NCI-H2196 (cell line): ENCODE results near the gene PRR27.

Source experiments
- DNase-seq: peaks from one replicate; lab custom pipeline; 2025; ENCODE audit not compliant: unreplicated experiment; lab: John Stamatoyannopoulos, UW

The PRR27 gene

DNA sequence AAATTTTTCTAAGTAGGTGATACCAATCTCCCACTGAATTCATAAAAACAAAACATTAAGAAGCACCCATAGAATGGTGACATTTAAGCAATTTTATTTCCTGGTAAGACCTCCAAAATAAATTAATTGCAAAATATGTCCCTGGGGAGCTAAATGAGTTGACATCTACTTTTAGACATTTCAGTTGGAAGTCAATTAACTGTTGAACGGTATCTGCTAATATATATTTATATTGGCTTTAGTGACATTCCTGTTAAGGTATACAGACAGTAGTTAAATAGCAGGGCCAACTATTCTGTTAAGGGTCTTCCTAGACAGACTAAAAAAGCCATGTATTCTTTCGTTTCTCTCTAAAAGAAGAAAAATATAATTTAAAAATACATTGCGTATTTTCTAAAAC is at the start of gene PRR27:
TSS of gene PRR27 (plus strand) at position 301 of the 400 bp plus-strand sequence. CDS start 139 bp downstream, outside the sequence.
- DNase-seq, result no peak

GRCh38 chr4:70110917-70111316 is 43.1 kb upstream of the PRR27 start:
- no peak for DNase-seq

- DNase-seq, result no peak
Measured at GRCh38 chr4:70113656-70114055, 40.4 kb upstream of the PRR27 start.

- DNase-seq, result no peak
Measured at GRCh38 chr4:70114096-70114495, 39.9 kb upstream of the PRR27 start.

GRCh38 chr4:70120323-70120722 is 33.7 kb upstream of the PRR27 start:
- DNase-seq, result no peak

- no peak for DNase-seq
Measured at GRCh38 chr4:70133473-70133872, 20.6 kb upstream of the PRR27 start.

GRCh38 chr4:70138751-70139150 is 15.3 kb upstream of the PRR27 start:
- no peak for DNase-seq

GRCh38 chr4:70151271-70151670 is 2.8 kb upstream of the PRR27 start:
- no peak for DNase-seq

DNA sequence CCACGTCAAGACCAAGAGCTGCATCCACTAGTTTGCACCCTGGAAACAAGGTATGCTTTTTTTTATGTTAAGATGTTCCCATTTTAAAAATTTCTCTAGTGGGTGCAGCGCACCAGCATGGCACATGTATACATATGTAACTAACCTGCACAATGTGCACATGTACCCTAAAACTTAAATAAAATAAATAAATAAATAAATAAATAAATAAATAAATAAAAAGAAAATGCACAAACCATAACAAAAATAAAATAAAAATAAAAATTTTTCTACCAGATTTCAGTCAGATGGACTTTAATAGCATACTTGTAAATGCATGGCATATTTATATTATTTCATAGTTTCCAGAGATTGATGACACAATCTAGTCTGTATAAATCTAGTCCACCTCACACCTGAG is 1.9 kb upstream of the PRR27 start:
- no peak for DNase-seq

GRCh38 chr4:70158576-70158975 is 4.5 kb downstream of the PRR27 start:
- no peak for DNase-seq

GRCh38 chr4:70177090-70177489 is 23.1 kb downstream of the PRR27 start:
- no peak for DNase-seq

DNA sequence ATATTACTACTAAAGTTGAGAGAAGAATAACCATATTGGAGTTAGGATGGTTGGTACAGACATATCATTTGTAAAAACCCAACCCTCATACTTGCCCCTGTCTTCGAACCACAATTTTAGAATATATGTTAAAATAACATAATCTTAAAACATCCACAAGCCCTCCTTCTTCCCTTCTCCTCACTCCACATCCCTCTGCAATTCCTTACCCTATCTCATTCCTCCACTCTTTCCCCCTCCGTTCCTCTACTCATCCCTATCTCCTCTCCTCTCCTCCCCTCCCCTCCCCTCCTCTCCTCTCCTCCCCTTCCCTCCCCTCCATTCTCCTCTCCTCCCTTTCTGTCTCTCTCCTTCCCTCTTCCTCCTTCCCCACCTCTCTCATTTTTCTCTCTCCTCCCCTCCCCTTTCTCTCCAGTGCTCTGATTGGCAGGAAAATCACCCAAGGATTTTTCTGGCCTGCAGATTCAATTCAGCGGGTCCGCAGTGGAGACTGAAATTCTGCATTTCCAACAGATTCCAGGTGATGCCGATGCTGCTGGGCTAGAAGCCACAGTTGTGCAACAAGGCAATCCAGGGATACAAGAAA is 24.1 kb downstream of the PRR27 start:
- no peak for DNase-seq

GRCh38 chr4:70179811-70180210 is 25.8 kb downstream of the PRR27 start:
- DNase-seq, result no peak

- no peak for DNase-seq
Measured at GRCh38 chr4:70181864-70182263, 27.8 kb downstream of the PRR27 start.

DNA sequence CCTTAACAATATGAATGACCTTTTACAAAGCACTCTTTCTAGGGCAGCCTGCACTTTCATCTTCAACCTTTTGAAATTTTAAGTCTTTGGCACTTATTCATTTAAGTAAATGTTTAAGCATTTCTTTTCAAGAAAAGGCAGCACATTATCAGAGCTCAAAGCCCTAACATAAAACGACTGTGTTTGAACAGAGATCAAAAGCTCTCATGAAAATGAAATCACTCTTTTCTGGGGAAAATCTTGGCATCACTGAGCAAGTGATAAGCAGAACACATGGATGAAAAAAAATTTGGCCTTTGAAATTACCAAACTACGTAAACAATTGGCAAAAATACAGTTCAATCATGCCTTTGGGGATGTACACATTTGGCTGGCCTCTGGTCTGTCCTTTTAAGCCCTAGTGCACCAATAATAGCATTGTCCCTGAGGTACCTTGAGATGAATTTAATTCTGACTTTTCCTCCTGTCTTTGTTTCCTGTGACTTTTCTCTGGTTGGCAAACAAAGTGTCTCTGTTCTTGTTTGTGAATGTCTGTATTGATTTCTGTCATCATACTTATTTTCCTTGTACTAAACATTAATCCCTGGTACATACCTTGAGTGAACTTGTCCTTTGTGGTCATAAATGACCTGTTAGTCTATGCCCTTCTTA is 28.6 kb downstream of the PRR27 start:
- DNase-seq, result no peak

DNA sequence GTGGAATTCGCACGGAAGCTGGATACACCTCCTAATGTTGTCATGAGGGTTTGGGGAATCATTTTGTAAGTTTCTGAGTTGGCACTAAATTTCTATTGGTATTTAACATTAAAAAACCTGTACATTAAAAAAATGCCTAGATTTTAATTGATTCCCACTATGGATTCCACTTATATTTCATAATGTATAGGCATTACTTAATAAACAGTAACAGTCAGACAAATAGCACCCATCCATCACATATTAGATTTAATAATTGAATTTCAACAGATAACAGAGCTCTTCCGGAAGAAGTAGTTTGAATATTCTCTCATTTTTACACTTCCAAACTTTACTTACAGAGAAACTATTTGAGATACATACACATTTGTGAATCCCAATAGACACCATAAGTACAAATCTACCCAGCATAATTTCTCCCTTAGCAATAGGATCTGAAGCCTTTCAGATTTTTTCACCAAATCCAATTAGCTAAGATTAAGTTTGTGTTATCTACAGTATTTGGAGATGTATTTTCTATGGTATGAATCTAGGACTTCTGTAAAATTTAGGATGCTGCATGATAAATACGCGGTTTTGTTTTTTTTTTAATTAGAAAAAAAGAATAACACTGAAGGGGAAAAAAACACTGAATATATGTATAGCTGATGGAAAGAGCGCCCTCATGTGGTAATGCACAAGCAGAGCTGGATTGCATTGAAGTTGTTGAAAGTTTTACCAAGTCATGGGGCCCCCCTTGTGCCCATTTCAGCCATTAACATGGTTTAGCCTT is 29.3 kb downstream of the PRR27 start:
- no peak for DNase-seq

GRCh38 chr4:70183940-70184246 is 29.9 kb downstream of the PRR27 start:
- no peak for DNase-seq

GRCh38 chr4:70187216-70187615 is 33.2 kb downstream of the PRR27 start:
- DNase-seq, result no peak

DNA sequence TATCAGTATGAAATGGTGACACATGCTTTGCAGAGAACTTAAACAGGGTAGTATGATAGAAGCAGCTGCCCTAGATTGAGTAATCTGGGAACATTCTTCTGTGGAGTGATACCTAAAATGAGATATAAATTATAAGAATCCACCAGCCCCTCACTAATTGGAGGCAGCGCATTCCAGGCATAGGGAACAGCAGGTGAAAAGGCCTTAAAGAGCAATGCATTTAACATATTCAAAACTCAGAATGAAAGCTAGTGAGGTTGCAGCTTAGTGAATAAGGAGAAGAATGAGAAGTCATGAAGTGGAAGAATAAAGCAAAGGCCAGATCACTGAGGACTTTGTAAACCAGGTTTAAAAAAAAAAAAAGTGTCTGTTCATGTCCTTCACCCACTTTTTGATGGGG is 36.5 kb downstream of the PRR27 start:
- DNase-seq, result no peak

GRCh38 chr4:70191647-70192046 is 37.6 kb downstream of the PRR27 start:
- DNase-seq, result no peak

DNA sequence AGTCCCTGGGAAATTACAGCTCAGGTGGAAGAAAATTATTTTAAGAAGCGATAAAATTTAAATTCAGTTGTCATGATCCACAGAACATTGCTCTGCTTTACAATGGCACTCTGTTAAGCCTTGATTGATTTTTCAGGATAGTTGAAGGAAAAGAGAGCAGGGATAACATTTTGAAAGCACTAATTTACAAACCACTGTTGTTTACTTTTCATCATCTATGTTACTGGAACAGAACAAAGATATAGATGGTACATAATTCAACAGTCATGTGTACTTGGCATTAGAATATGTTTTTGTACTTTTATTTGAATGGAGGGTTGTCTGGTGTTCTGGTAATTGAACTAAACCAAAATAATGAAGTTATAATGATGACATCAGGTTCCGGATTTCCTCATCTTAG is 38.9 kb downstream of the PRR27 start:
- no peak for DNase-seq

DNA sequence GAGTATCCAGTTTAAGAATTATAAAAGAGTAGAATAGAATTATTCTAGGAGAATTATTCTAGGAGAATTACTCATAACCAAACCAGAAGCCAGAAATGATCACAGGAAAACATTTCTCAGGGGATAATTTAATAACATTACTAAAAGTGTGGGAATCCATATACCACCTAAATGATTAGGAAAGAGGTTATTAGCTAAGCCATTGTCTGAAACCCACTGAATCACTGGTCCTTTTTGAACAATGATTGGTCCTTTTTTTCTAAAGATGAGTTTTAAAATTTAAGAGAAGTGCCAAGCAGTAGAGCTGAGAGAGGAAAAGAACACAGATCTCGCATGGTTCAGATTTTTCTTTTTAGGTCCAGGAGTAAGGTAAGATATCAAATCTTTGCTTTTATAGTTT is 41.4 kb downstream of the PRR27 start, which contains the start of gene ODAM:
TSS of gene ODAM (plus strand) at position 301 of the 400 bp plus-strand sequence. CDS start 819 bp downstream, outside the sequence.
- no peak for DNase-seq
